Lung (tissue), 12 donors: Measurements from ENCODE around the gene KRT86. TPM values are rescaled to one million over a fixed set of nuclear protein-coding genes. Genes with fewer than 3 reads are reported as not detected.

Experiments used
- ATAC-seq: fragments of 200-7000 bp; cut with Tn5 transposase; one replicate; pipeline ENCODE4 v1.9.1; 2020; ENCODE audit warnings: moderate number of reproducible peaks; ENCODE audit not compliant: insufficient read depth, low FRiP score
- DNase-seq, 3 donors: peaks; one replicate each; pipeline ENCODE4 v3.0.0-alpha.2; 2013 to 2017
- H3K27ac ChIP-seq, 2 donors: one replicate each; pipeline ENCODE4 v1.5.1; 2013; ENCODE audit warnings: mild to moderate bottlenecking in 2 of 2, moderate library complexity in 2 of 2, control low read depth in 1 of 2, inconsistent platforms in 1 of 2, low read depth in 1 of 2, low read length in 1 of 2
- H3K27me3 ChIP-seq, 3 donors: one replicate each; pipeline ENCODE4 v1.5.1; 2013; ENCODE audit warnings: low read length in 2 of 3; ENCODE audit not compliant: control insufficient read depth in 3 of 3, insufficient read depth in 3 of 3
- H3K36me3 ChIP-seq, 4 donors: one replicate each; pipeline ENCODE4 v1.5.1; 2013; ENCODE audit warnings: low read length in 4 of 4, mild to moderate bottlenecking in 1 of 4, moderate library complexity in 1 of 4; ENCODE audit not compliant: control insufficient read depth in 4 of 4, insufficient read depth in 4 of 4
- H3K4me1 ChIP-seq, 5 donors: one replicate each; pipeline ENCODE4 v1.5.1; 2013; ENCODE audit warnings: low read length in 5 of 5, mild to moderate bottlenecking in 2 of 5, moderate library complexity in 1 of 5; ENCODE audit not compliant: control insufficient read depth in 5 of 5, insufficient read depth in 5 of 5
- H3K4me3 ChIP-seq: one replicate; pipeline ENCODE4 v1.5.1; 2013; ENCODE audit warnings: mild to moderate bottlenecking, control low read depth, moderate library complexity
- H3K9ac ChIP-seq, 2 donors: one replicate each; pipeline ENCODE4 v1.5.1; 2013; ENCODE audit warnings: low read length in 2 of 2, control low read depth in 1 of 2; ENCODE audit not compliant: insufficient read depth in 1 of 2
- H3K9me3 ChIP-seq, 4 donors: one replicate each; pipeline ENCODE4 v1.5.1; 2013; ENCODE audit warnings: low read length in 3 of 4, mild to moderate bottlenecking in 1 of 4, moderate library complexity in 1 of 4; ENCODE audit not compliant: control insufficient read depth in 4 of 4, insufficient read depth in 3 of 4
- WGBS, 2 donors: extraction: QIAGEN DNeasy Blood & Tissue Kit; methylation state at CpG; one replicate each; pipeline ENCODE4 v1.1.7; 2013; 5-methylcytosine and 5-hydroxymethylcytosine counted together
- polyA plus RNA-seq, 2 donors: library from polyadenylated mRNA; stranded (reverse); fragments of 200-250 nt; gene quantifications; one replicate each; pipeline ENCODE4 v1.2.1, GENCODE V29; 2013
- total RNA-seq, 2 donors: library from RNA; depleted of rRNA in 1 of 2; stranded (reverse); fragments of >200 nt in 1 of 2; gene quantifications; one replicate each; pipeline ENCODE4 v1.2.1, GENCODE V29; 2014 to 2021
- TF ChIP-seq, protein P1 (sequence below): IDR thresholded peaks from 2 replicates; pipeline ENCODE4 v1.5.1; 2012; ENCODE audit warnings: mild to moderate bottlenecking; ENCODE audit errors: control extremely low read depth, extremely low read depth
- donor health status: control.
- donor health status: control.
- donor health status: Bipolar disorder and iron deficiency.
- donor health status: healthy.
- donor health status: DM: yes; HTN: yes; CAD: no.

KRT86 gene
- total and polyA plus RNA-seq, 4 donors, result 0.11 to 1.1 (median 0.31) TPM; not detected in 1

DNA sequence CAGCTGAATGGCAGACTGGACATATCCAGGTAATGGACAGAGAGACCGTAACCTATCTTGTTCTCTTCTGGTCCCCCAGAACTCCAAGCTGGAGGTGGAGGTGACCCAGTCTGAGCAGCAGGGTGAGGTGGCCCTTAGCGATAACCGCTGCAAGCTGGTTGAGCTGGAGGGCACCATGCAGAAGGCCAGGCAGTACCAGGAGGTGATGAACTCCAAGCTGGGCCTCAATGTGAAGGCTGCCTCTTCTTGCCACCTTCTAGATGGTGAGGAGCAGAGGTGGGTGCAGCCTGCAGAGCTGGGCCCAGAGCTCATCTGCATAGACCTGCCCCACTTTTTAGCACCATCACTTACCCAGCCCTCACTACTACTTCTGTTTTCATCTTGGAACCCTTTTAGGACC, 7.2 kb upstream of the KRT86 start:
- no peaks in the 10 kb centered on the region for H3K36me3 ChIP-seq
- TF ChIP-seq, protein P1, sequence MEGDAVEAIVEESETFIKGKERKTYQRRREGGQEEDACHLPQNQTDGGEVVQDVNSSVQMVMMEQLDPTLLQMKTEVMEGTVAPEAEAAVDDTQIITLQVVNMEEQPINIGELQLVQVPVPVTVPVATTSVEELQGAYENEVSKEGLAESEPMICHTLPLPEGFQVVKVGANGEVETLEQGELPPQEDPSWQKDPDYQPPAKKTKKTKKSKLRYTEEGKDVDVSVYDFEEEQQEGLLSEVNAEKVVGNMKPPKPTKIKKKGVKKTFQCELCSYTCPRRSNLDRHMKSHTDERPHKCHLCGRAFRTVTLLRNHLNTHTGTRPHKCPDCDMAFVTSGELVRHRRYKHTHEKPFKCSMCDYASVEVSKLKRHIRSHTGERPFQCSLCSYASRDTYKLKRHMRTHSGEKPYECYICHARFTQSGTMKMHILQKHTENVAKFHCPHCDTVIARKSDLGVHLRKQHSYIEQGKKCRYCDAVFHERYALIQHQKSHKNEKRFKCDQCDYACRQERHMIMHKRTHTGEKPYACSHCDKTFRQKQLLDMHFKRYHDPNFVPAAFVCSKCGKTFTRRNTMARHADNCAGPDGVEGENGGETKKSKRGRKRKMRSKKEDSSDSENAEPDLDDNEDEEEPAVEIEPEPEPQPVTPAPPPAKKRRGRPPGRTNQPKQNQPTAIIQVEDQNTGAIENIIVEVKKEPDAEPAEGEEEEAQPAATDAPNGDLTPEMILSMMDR, result no peak
- 94 to 96% methylated on average over 3 of the region's 3 CpGs for WGBS, 2 donors
- no peak overlapping the region for H3K9ac ChIP-seq
- peaks cover 0 to 4% (median 0%) of the 10 kb centered on the region in 5 donors for H3K4me1 ChIP-seq
- peaks cover 0 to 3% (median 0%) of the 10 kb centered on the region in 3 donors for H3K27me3 ChIP-seq
- peaks cover 0 to 5% (median 0%) of the 10 kb centered on the region in 4 donors for H3K9me3 ChIP-seq
- H3K4me3 ChIP-seq, result no peak overlapping the region
- DNase-seq (no peak), ATAC-seq (no peak)
- H3K27ac ChIP-seq, result no peak overlapping the region

DNA sequence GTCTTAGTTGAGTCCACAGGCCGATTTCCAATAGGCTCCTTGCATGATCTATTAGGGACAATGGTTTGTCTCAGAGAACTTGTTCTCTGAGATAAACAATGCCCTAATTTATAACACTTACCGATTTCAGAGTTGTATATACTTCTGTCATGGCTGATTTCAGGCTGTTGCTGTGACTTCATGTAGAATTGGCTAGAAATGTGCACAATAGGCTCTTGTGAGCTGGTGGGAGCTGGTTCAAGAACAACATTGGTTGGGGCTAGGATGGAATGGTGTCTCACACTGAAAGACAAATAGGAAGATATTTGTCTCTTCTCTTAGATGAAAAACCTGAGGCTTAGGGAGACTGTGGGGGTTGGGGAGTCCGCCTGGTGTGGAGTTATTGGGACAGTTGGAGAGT, 6.7 kb upstream of the KRT86 start:
- Histone ChIP-seq H3K27me3 (peaks cover 0 to 3% (median 0%) of the 10 kb centered on the region in 3 donors), H3K9ac (no peak overlapping the region), H3K4me1 (peaks cover 0 to 4% (median 0%) of the 10 kb centered on the region in 5 donors), H3K4me3 (no peak overlapping the region), H3K36me3 (no peaks in the 10 kb centered on the region), H3K27ac (no peak overlapping the region), H3K9me3 (peaks cover 0 to 2% (median 0%) of the 10 kb centered on the region in 4 donors)
- DNase-seq, result peak in 1 of 3 donors; percentile 3
- TF ChIP-seq, protein P1, result no peak
- WGBS, 2 donors, result 88 to 90% methylated on average over 3 of the region's 3 CpGs
- no peak for ATAC-seq

DNA sequence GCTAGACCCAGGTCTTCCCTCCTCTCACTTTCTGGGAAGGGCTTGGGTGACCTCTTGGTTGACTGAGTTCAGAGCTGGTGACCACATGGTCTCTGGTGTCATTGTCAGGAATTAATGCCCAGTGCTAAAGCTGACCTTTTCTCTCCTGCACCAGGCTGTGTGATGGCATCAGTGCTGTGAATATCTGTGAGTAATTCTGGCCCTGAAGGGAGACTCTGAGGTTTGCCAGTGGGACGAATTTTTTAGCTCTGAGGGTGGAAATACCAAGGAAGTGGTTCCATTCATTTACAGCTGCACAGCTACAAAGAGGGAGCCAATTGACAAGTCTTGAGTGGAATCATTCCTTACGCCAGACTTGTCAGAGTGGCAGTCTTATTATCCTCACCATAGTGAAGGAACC, 6.2 kb upstream of the KRT86 start:
- Histone ChIP-seq H3K36me3 (no peaks in the 10 kb centered on the region), H3K4me3 (no peak overlapping the region), H3K9me3 (peaks cover 0 to 2% (median 0%) of the 10 kb centered on the region in 4 donors), H3K9ac (no peak overlapping the region), H3K27ac (no peak overlapping the region), H3K4me1 (peaks cover 0 to 4% (median 0%) of the 10 kb centered on the region in 5 donors), H3K27me3 (peaks cover 0 to 5% (median under 1%) of the 10 kb centered on the region in 3 donors)
- 79 to 81% methylated on average over 2 of the region's 2 CpGs for WGBS, 2 donors
- ATAC-seq (no peak), DNase-seq (peak in 1 of 3 donors; percentile 1)
- TF ChIP-seq, protein P1, result no peak

DNA sequence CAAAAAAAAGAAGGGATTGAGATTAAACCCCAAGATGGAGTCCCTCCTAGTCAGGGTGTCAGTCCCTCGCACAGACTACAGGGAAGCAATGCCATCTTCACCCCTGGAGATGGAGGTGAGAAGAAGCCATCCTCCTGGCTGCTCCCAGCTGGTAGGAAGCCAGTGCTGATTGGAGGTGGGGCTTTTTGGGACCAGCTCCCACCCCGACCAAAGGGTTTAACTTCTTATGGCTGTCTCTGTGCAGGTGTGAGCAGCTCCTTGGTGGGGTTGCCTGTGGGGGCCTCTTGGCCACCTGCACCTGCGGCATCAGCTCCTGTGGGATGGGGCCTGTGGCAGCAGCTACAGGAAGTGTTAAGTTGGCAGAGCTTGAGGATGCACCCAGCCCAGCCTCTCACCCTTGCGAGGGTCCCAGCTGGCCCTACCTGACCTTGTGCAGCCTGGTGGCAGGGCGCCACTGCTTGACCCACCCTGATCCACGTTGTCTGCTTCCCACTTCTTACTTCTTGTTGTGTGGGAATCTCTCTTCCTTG, 3.8 kb upstream of the KRT86 start:
- Histone ChIP-seq H3K4me1 (no peaks in the 10 kb centered on the region), H3K9ac (no peak overlapping the region), H3K9me3 (peaks cover 0 to 2% (median 0%) of the 10 kb centered on the region in 4 donors), H3K36me3 (no peaks in the 10 kb centered on the region), H3K27me3 (peaks cover 0 to 13% (median 6%) of the 10 kb centered on the region in 3 donors), H3K4me3 (no peak overlapping the region), H3K27ac (no peak overlapping the region)
- 80 to 92% methylated on average over 6 of the region's 6 CpGs for WGBS, 2 donors
- TF ChIP-seq, protein P1, result no peak
- DNase-seq, result no peak
- no peak for ATAC-seq
